IMR-90 (cell line): ENCODE results near the gene ISM2. TPM values are rescaled to one million over a fixed set of nuclear protein-coding genes. Genes with fewer than 3 reads are reported as not detected.

Experiments used
- ATAC-seq: fragments of 200-7000 bp; cut with Tn5 transposase; 2 replicates; pipeline ENCODE4 v1.9.1; 2020; ENCODE audit warnings: low read depth, mild to moderate bottlenecking, moderate library complexity
- BruUV-seq: library from RNA; stranded (reverse); fragments of 400-500 nt; replicated peaks from 2 replicates; lab custom pipeline; 2021; lab: Mats Ljungman, UMichigan
- CTCF ChIA-PET: fragments of 300-600 bp; formaldehyde crosslinking; extraction: SDS; loops from one replicate; lab custom pipeline; 2021; ENCODE audit warnings: antibody characterized with exemption; lab: Yijun Ruan, JAX
- POLR2A ChIA-PET: fragments of 300-600 bp; sonication (Branson Sonifier 250); formaldehyde crosslinking; loops from one replicate; lab custom pipeline; 2022; ENCODE audit warnings: antibody characterized with exemption; ENCODE audit not compliant: unreplicated experiment; lab: Charles Lee
- DNase-seq: peaks from one replicate; pipeline ENCODE4 v3.0.0; 2013
- H2AFZ ChIP-seq: replicated peaks from 2 replicates; pipeline ENCODE3; 2013; ENCODE audit warnings: low read length, mild to moderate bottlenecking; ENCODE audit not compliant: poor library complexity
- H2AK5ac ChIP-seq: 2 replicates; pipeline ENCODE4 v1.6.1; 2013; ENCODE audit warnings: low read depth, low read length, inconsistent platforms
- H2AK9ac ChIP-seq: replicated peaks from 2 replicates; pipeline ENCODE3; 2013; ENCODE audit warnings: mild to moderate bottlenecking, low read depth, low read length, moderate library complexity; ENCODE audit not compliant: poor library complexity
- H2BK120ac ChIP-seq: 2 replicates; pipeline ENCODE4 v1.6.1; 2013; ENCODE audit warnings: low read depth, low read length, inconsistent platforms
- H2BK15ac ChIP-seq: 3 replicates; pipeline ENCODE4 v1.6.1; 2013; ENCODE audit warnings: low read depth, low read length, inconsistent platforms
- H2BK20ac ChIP-seq: 2 replicates; pipeline ENCODE4 v1.6.1; 2013; ENCODE audit warnings: low read depth, mild to moderate bottlenecking, inconsistent platforms, low read length, moderate library complexity
- H2BK5ac ChIP-seq: 2 replicates; pipeline ENCODE4 v1.6.1; 2013; ENCODE audit warnings: mild to moderate bottlenecking, low read depth, low read length, inconsistent platforms; ENCODE audit not compliant: poor library complexity, severe bottlenecking
- H3K14ac ChIP-seq: replicated peaks from 2 replicates; pipeline ENCODE4 v1.6.1; 2013; ENCODE audit warnings: low read depth, low read length, inconsistent platforms
- H3K18ac ChIP-seq: 2 replicates; pipeline ENCODE4 v1.6.1; 2013; ENCODE audit warnings: low read depth, low read length, control low read depth
- H3K23ac ChIP-seq: 2 replicates; pipeline ENCODE4 v1.6.1; 2013; ENCODE audit warnings: low read depth, low read length, inconsistent platforms
- H3K27ac ChIP-seq: 2 replicates; pipeline ENCODE4 v1.5.1; 2013; ENCODE audit warnings: mild to moderate bottlenecking, control low read depth, low read length; ENCODE audit not compliant: insufficient read depth
- H3K27me3 ChIP-seq: 2 replicates; pipeline ENCODE4 v1.6.1; 2013; ENCODE audit warnings: low read length; ENCODE audit not compliant: control insufficient read depth, insufficient read depth
- H3K36me3 ChIP-seq: 2 replicates; pipeline ENCODE4 v1.6.1; 2013; ENCODE audit warnings: low read length, mixed read lengths; ENCODE audit not compliant: control insufficient read depth, insufficient read depth
- H3K4ac ChIP-seq: 2 replicates; pipeline ENCODE4 v1.6.1; 2013; ENCODE audit warnings: low read depth, low read length, inconsistent platforms
- H3K4me1 ChIP-seq: 2 replicates; pipeline ENCODE4 v1.6.1; 2013; ENCODE audit warnings: low read length, mixed read lengths; ENCODE audit not compliant: control insufficient read depth, insufficient read depth
- H3K4me2 ChIP-seq: 2 replicates; pipeline ENCODE4 v1.6.1; 2013; ENCODE audit warnings: low read depth, mild to moderate bottlenecking, control low read depth, low read length, moderate library complexity
- H3K4me3 ChIP-seq: 2 replicates; pipeline ENCODE4 v1.5.1; 2013; ENCODE audit warnings: low read depth, mild to moderate bottlenecking, control low read depth, low read length, moderate library complexity; ENCODE audit not compliant: insufficient read depth
- H3K56ac ChIP-seq: 2 replicates; pipeline ENCODE4 v1.6.1; 2013; ENCODE audit warnings: low read length, inconsistent platforms; ENCODE audit not compliant: insufficient read depth; ENCODE audit errors: extremely low read depth
- H3K79me1 ChIP-seq, 2 experiments: 2 replicates each; pipeline ENCODE4 v1.6.1; 2013; ENCODE audit warnings: low read length in 2 of 2, inconsistent platforms in 1 of 2, low read depth in 1 of 2
- H3K9ac ChIP-seq: 2 replicates; pipeline ENCODE4 v1.6.1; 2013; ENCODE audit warnings: low read depth, low read length, control low read depth
- H3K9me1 ChIP-seq: 2 replicates; pipeline ENCODE4 v1.6.1; 2013; ENCODE audit warnings: low read length, inconsistent platforms; ENCODE audit not compliant: insufficient read depth
- H3K9me3 ChIP-seq: 2 replicates; pipeline ENCODE4 v1.6.1; 2013; ENCODE audit warnings: low read length; ENCODE audit not compliant: control insufficient read depth, insufficient read depth
- H4K20me1 ChIP-seq: 2 replicates; pipeline ENCODE4 v1.6.1; 2013; ENCODE audit warnings: low read length, inconsistent platforms; ENCODE audit not compliant: insufficient read depth
- H4K5ac ChIP-seq: 2 replicates; pipeline ENCODE4 v1.6.1; 2013; ENCODE audit warnings: mild to moderate bottlenecking, low read depth, low read length, control low read depth
- H4K8ac ChIP-seq, 2 experiments: 2 replicates each; pipeline ENCODE4 v1.6.1; 2013; ENCODE audit warnings: low read depth in 2 of 2, low read length in 2 of 2, control low read depth in 1 of 2, inconsistent platforms in 1 of 2
- H4K91ac ChIP-seq: 2 replicates; pipeline ENCODE4 v1.6.1; 2013; ENCODE audit warnings: low read depth, low read length, inconsistent platforms; ENCODE audit not compliant: insufficient read depth
- BHLHE40 ChIP-seq: fragments of 150-350 bp; IDR thresholded peaks from 2 replicates; pipeline ENCODE4 v1.6.1; 2016; ENCODE audit warnings: mild to moderate bottlenecking, low read depth, low read length
- CEBPB ChIP-seq: IDR thresholded peaks from 2 replicates; pipeline ENCODE4 v1.6.1; 2012; ENCODE audit warnings: low read depth, low read length, improper control_type of control experiment
- CHD1 ChIP-seq: IDR thresholded peaks from 2 replicates; pipeline ENCODE4 v1.6.1; 2012; ENCODE audit warnings: low read depth, low read length, improper control_type of control experiment
- FOS ChIP-seq: fragments of 150-350 bp; IDR thresholded peaks from 2 replicates; pipeline ENCODE4 v1.6.1; 2016; ENCODE audit warnings: low read depth, low read length
- MAFK ChIP-seq: IDR thresholded peaks from 2 replicates; pipeline ENCODE4 v1.6.1; 2012; ENCODE audit warnings: low read depth, low read length, improper control_type of control experiment
- MAZ ChIP-seq: IDR thresholded peaks from 2 replicates; pipeline ENCODE4 v1.6.1; 2012; ENCODE audit warnings: low read depth, mild to moderate bottlenecking, low read length, improper control_type of control experiment, moderate library complexity, borderline replicate concordance
- MXI1 ChIP-seq: IDR thresholded peaks from 2 replicates; pipeline ENCODE4 v1.6.1; 2012; ENCODE audit warnings: low read depth, mild to moderate bottlenecking, low read length, moderate library complexity, borderline replicate concordance
- NFE2L2 ChIP-seq: fragments of 150-350 bp; IDR thresholded peaks from 2 replicates; pipeline ENCODE4 v1.6.1; 2016; ENCODE audit warnings: low read depth, mild to moderate bottlenecking, low read length
- RAD21 ChIP-seq: IDR thresholded peaks from 2 replicates; pipeline ENCODE4 v1.6.1; 2012; ENCODE audit warnings: low read length, improper control_type of control experiment
- RCOR1 ChIP-seq: IDR thresholded peaks from 2 replicates; pipeline ENCODE4 v1.6.1; 2012; ENCODE audit warnings: mild to moderate bottlenecking, low read length, improper control_type of control experiment; ENCODE audit not compliant: insufficient replicate concordance
- RFX5 ChIP-seq: IDR thresholded peaks from 2 replicates; pipeline ENCODE4 v1.8.0; 2012; ENCODE audit warnings: low read depth, mild to moderate bottlenecking, low read length, moderate library complexity
- SMC3 ChIP-seq: fragments of 150-350 bp; IDR thresholded peaks from 2 replicates; pipeline ENCODE4 v1.6.1; 2016; ENCODE audit warnings: low read depth, mild to moderate bottlenecking, antibody characterized with exemption, low read length, moderate library complexity
- dilution Hi-C: fragments of 300-500 bp; cut with HindIII; formaldehyde crosslinking; loops from one replicate; pipeline ENCODE4 v1.14.3; 2018; ENCODE audit warnings: low sequenced_read_pairs; ENCODE audit not compliant: unreplicated experiment
- in situ Hi-C: fragments of 300-500 bp; cut with MboI; formaldehyde crosslinking; loops from 3 replicates; pipeline ENCODE4 v1.14.3; 2019; ENCODE audit warnings: low sequenced_read_pairs, inconsistent platforms, mixed read lengths
- intact Hi-C: fragments of 100-400 bp; cut with micrococcal nuclease; formaldehyde crosslinking; loops from 2 replicates; pipeline ENCODE4 v1.10.0; 2022
- polyA plus RNA-seq, 3 experiments: library from polyadenylated mRNA; depleted of rRNA; stranded (reverse); fragments of >200 nt; gene quantifications; 2 replicates each; pipeline ENCODE4 v1.2.3, GENCODE V29; 2012; ENCODE audit warnings: low replicate concordance in 1 of 3
- total RNA-seq: library from RNA; depleted of rRNA; stranded (reverse); fragments of >200 nt; gene quantifications from 2 replicates; pipeline ENCODE4 v1.2.3, GENCODE V29; 2012
- TF ChIP-seq, protein P1 (sequence below): fragments of 150-350 bp; IDR thresholded peaks from 2 replicates; pipeline ENCODE4 v1.6.1; 2016; ENCODE audit warnings: low read depth, mild to moderate bottlenecking, low read length, moderate library complexity, borderline replicate concordance
- TF ChIP-seq, protein P2 (sequence below): conservative IDR thresholded peaks from 2 replicates; pipeline ENCODE4 v1.5.1; 2012; ENCODE audit warnings: mild to moderate bottlenecking, low read depth, low read length, improper control_type of control experiment
- TF ChIP-seq, protein P3 (sequence below): fragments of 150-350 bp; IDR thresholded peaks from 2 replicates; pipeline ENCODE4 v1.6.1; 2017; ENCODE audit warnings: mild to moderate bottlenecking, antibody characterized with exemption, low read length, low read depth

Gene ISM2
- total and polyA plus RNA-seq, 2 of the 4 experiments (the other 2 are of a cell fraction), result under 0.01 to 0.12 TPM

GRCh38 chr14:77531071-77531470 is 32.5 kb upstream of the ISM2 start:
- in situ Hi-C loops (no loop called here), dilution Hi-C loops (no loop called here), intact Hi-C loops (no loop called here)
- Histone ChIP-seq H3K4me2 (no peak overlapping the region), H2BK120ac (no peak overlapping the region), H2BK20ac (no peak overlapping the region), H4K20me1 (peaks cover 3% of the 10 kb centered on the region; the same call in 1 of the 2 replicates), H3K4ac (no peak overlapping the region), H3K27me3 (no peaks in the 10 kb centered on the region), H3K9ac (no peak overlapping the region), H2BK5ac (no peak overlapping the region), H2BK15ac (no peak overlapping the region), H4K8ac (no peak overlapping the region), H3K9me1 (no peaks in the 10 kb centered on the region; the same call in 1 of the 2 replicates), H2AK9ac (no peak overlapping the region), H4K91ac (no peak overlapping the region), H3K4me1 (0 out of 2 replicates have a peak, but pooled peaks cover 1% of the 10 kb centered on the region), H3K9me3 (no peaks in the 10 kb centered on the region), H3K79me1 (peaks cover 6 to 19% of the 10 kb centered on the region in 2 experiments; a peak in 2 of 4 replicates), H3K4me3 (no peak overlapping the region), H4K5ac (no peak overlapping the region), H3K36me3 (no peaks in the 10 kb centered on the region; the same call in 1 of the 2 replicates), H3K56ac (no peak overlapping the region), H2AK5ac (no peak overlapping the region), H3K23ac (no peak overlapping the region), H2AFZ (no peak overlapping the region), H3K27ac (no peak overlapping the region), H3K18ac (no peak overlapping the region), H3K14ac (no peak overlapping the region)
- BruUV-seq, result no TSS peak
- no peak for ATAC-seq
- ChIA-PET CTCF (no interaction called here), POLR2A (no interaction called here)
- DNase-seq, result no peak
- TF ChIP-seq RCOR1 (no peak), RFX5 (no peak), MXI1 (no peak), CEBPB (no peak), MAFK (no peak), RAD21 (no peak), MAZ (no peak), NFE2L2 (no peak), CHD1 (no peak), BHLHE40 (no peak), SMC3 (no peak), FOS (no peak)
- TF ChIP-seq, protein P1, sequence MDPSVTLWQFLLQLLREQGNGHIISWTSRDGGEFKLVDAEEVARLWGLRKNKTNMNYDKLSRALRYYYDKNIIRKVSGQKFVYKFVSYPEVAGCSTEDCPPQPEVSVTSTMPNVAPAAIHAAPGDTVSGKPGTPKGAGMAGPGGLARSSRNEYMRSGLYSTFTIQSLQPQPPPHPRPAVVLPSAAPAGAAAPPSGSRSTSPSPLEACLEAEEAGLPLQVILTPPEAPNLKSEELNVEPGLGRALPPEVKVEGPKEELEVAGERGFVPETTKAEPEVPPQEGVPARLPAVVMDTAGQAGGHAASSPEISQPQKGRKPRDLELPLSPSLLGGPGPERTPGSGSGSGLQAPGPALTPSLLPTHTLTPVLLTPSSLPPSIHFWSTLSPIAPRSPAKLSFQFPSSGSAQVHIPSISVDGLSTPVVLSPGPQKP, result no peak
- TF ChIP-seq, protein P2, sequence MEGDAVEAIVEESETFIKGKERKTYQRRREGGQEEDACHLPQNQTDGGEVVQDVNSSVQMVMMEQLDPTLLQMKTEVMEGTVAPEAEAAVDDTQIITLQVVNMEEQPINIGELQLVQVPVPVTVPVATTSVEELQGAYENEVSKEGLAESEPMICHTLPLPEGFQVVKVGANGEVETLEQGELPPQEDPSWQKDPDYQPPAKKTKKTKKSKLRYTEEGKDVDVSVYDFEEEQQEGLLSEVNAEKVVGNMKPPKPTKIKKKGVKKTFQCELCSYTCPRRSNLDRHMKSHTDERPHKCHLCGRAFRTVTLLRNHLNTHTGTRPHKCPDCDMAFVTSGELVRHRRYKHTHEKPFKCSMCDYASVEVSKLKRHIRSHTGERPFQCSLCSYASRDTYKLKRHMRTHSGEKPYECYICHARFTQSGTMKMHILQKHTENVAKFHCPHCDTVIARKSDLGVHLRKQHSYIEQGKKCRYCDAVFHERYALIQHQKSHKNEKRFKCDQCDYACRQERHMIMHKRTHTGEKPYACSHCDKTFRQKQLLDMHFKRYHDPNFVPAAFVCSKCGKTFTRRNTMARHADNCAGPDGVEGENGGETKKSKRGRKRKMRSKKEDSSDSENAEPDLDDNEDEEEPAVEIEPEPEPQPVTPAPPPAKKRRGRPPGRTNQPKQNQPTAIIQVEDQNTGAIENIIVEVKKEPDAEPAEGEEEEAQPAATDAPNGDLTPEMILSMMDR, result no peak
- TF ChIP-seq, protein P3, sequence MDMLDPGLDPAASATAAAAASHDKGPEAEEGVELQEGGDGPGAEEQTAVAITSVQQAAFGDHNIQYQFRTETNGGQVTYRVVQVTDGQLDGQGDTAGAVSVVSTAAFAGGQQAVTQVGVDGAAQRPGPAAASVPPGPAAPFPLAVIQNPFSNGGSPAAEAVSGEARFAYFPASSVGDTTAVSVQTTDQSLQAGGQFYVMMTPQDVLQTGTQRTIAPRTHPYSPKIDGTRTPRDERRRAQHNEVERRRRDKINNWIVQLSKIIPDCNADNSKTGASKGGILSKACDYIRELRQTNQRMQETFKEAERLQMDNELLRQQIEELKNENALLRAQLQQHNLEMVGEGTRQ, result no peak
